Breast epithelium (tissue), 4 donors: ENCODE results near the gene DELE1. TPM values are rescaled to one million over a fixed set of nuclear protein-coding genes. Genes with fewer than 3 reads are reported as not detected.
"Not testable (repeated sequence)": the region's sequence is repeated elsewhere in the genome, so short reads cannot be mapped to it uniquely, and the experiment has no call there.

Experiments used
- DNase-seq, 2 donors: peaks; one replicate each; pipeline ENCODE4 v3.0.0-alpha.2; 2019; ENCODE audit warnings: low spot score in 2 of 2
- H3K27ac ChIP-seq, 2 donors: fragments of 200-600 bp; sonication (generic) in 1 of 2; one replicate each; pipeline ENCODE4 v1.5.1; 2016 to 2019; ENCODE audit warnings: mild to moderate bottlenecking in 1 of 2
- H3K27me3 ChIP-seq, 2 donors: fragments of 200-600 bp; sonication (generic) in 1 of 2; one replicate each; pipeline versions ENCODE4 v1.5.1 to v1.6.0; 2017 to 2019; ENCODE audit warnings: control low read depth in 1 of 2, mild to moderate bottlenecking in 1 of 2
- H3K36me3 ChIP-seq: fragments of 200-600 bp; one replicate; pipeline ENCODE4 v1.5.1; 2019
- H3K4me1 ChIP-seq, 2 donors: fragments of 200-600 bp; sonication (generic); one replicate each; pipeline ENCODE4 v1.5.1; 2016 to 2019; ENCODE audit warnings: control low read depth in 1 of 2
- H3K4me3 ChIP-seq, 3 donors: fragments of 200-600 bp; sonication (generic); 1 replicate in 2 of 3; 2 replicates in 1 of 3; pipeline ENCODE4 v1.5.1; 2016 to 2019; ENCODE audit warnings: mild to moderate bottlenecking in 3 of 3, moderate library complexity in 2 of 3
- H3K9me3 ChIP-seq, 2 donors: fragments of 200-600 bp; sonication (generic) in 1 of 2; one replicate each; pipeline ENCODE4 v1.5.1; 2016 to 2019; ENCODE audit warnings: control low read depth in 1 of 2
- CTCF ChIP-seq, 3 donors: fragments of 450-650 bp; IDR thresholded peaks; one replicate each; pipeline ENCODE4 v1.5.1; 2016 to 2017; ENCODE audit warnings: antibody characterized with exemption in 3 of 3, mild to moderate bottlenecking in 3 of 3, moderate library complexity in 3 of 3
- POLR2A ChIP-seq: fragments of 450-650 bp; IDR thresholded peaks from one replicate; pipeline ENCODE4 v1.6.1; 2016; ENCODE audit warnings: antibody characterized with exemption, mild to moderate bottlenecking, moderate library complexity
- POLR2AphosphoS5 ChIP-seq, 3 donors: sonication (generic); formaldehyde crosslinking; IDR thresholded peaks; one replicate each; pipeline ENCODE4 v1.6.1; 2017; ENCODE audit warnings: antibody characterized with exemption in 3 of 3
- intact Hi-C: fragments of 100-400 bp; cut with DNase I; formaldehyde crosslinking; loops from one replicate; pipeline ENCODE4 v1.15.1; 2023; ENCODE audit warnings: low total_unique reads
- total RNA-seq, 3 donors: library from RNA; depleted of rRNA; stranded (reverse); fragments of >200 nt; gene quantifications; one replicate each; pipeline ENCODE4 v1.1.0, GENCODE V29; 2016

Gene DELE1
- total RNA-seq, 3 donors from 2014 or later, result 74.6 to 95.1 (median 76.7) TPM

- no peak overlapping the region for H3K4me3 ChIP-seq
- TF ChIP-seq CTCF (IDR thresholded peaks at IDR 0.05), result no peak
- TF ChIP-seq POLR2A, result no peak
- TF ChIP-seq POLR2AphosphoS5 (IDR thresholded peaks at IDR 0.05), result no peak
- intact Hi-C loops, result no loop called here
- no peak for DNase-seq
- H3K9me3 ChIP-seq, result no peaks in the 10 kb centered on the region
- H3K27me3 ChIP-seq, result peaks cover 0 to 8% of the 10 kb centered on the region in 2 donors
- H3K4me1 ChIP-seq, result no peaks in the 10 kb centered on the region
- no peaks in the 10 kb centered on the region for H3K36me3 ChIP-seq
- no peak overlapping the region for H3K27ac ChIP-seq
These were observed 5.9 kb upstream of the DELE1 start for GRCh38 chr5:141917760-141918159.

GRCh38 chr5:141919218-141920119, 4.2 kb upstream of the DELE1 start:
- Histone ChIP-seq H3K4me1 (no peaks in the 10 kb centered on the region), H3K4me3 (no peak overlapping the region), H3K27ac (no peak overlapping the region), H3K9me3 (no peaks in the 10 kb centered on the region), H3K27me3 (peaks cover 0 to 2% of the 10 kb centered on the region in 2 donors), H3K36me3 (no peaks in the 10 kb centered on the region)
- TF ChIP-seq CTCF (IDR thresholded peaks at IDR 0.05), result no peak
- no peak for TF ChIP-seq POLR2AphosphoS5 (IDR thresholded peaks at IDR 0.05)
- TF ChIP-seq POLR2A, result no peak
- DNase-seq, result no peak
- intact Hi-C loops, result no loop called here

- intact Hi-C loops, result no loop called here
- H3K4me3 ChIP-seq, result no peak overlapping the region
- H3K9me3 ChIP-seq, result no peaks in the 10 kb centered on the region
- H3K27ac ChIP-seq, result no peak overlapping the region
- no peak for TF ChIP-seq POLR2A
- TF ChIP-seq POLR2AphosphoS5 (IDR thresholded peaks at IDR 0.05), result no peak
- no peak for TF ChIP-seq CTCF (IDR thresholded peaks at IDR 0.05)
- H3K36me3 ChIP-seq, result no peaks in the 10 kb centered on the region
- no peaks in the 10 kb centered on the region for H3K27me3 ChIP-seq
- no peak for DNase-seq
- H3K4me1 ChIP-seq, result no peaks in the 10 kb centered on the region
These were observed 2.9 kb upstream of the DELE1 start for GRCh38 chr5:141920771-141921170.

GRCh38 chr5:141922827-141923447, 734 bp upstream of the DELE1 start:
- not testable (repeated sequence) for H3K36me3 ChIP-seq

GRCh38 chr5:141926434-141926833, 2.8 kb downstream of the DELE1 start:
- TF ChIP-seq POLR2AphosphoS5 (IDR thresholded peaks at IDR 0.05) (no peak), CTCF (IDR thresholded peaks at IDR 0.05) (no peak), POLR2A (no peak)
- Histone ChIP-seq H3K27me3 (no peaks in the 10 kb centered on the region), H3K36me3 (no peaks in the 10 kb centered on the region), H3K4me3 (no peak overlapping the region), H3K4me1 (no peaks in the 10 kb centered on the region), H3K9me3 (no peaks in the 10 kb centered on the region), H3K27ac (no peak overlapping the region)
- no peak for DNase-seq
- intact Hi-C loops, result loop anchor here (5.0 kb wide), 1 partner anchor 141 kb away; no protein-coding TSS in a partner anchor

More at GRCh38 chr5:141922827-141923447, 734 bp upstream of the DELE1 start:
- Histone ChIP-seq H3K27ac (peak overlapping the region; percentile 94 to 97), H3K4me3 (peak overlapping the region; percentile 64 to 69 (median 67))
- H3K4me1 ChIP-seq, H3K9me3 ChIP-seq, intact Hi-C loops, H3K27me3 ChIP-seq, DNase-seq: not testable (repeated sequence)
